GM12874 (cell line): ENCODE measurements around the gene DNAAF5.

ENCODE experiments used
- CTCF ChIP-seq: IDR thresholded peaks from 2 replicates; pipeline ENCODE4 v1.5.1; 2011; ENCODE audit warnings: low read depth, mild to moderate bottlenecking, control low read depth, low read length, moderate library complexity; ENCODE audit not compliant: insufficient read depth

The DNAAF5 gene

GRCh38 chr7:754531-755412 lies 28.3 kb downstream of the DNAAF5 start:
- no peak for TF ChIP-seq CTCF

DNA sequence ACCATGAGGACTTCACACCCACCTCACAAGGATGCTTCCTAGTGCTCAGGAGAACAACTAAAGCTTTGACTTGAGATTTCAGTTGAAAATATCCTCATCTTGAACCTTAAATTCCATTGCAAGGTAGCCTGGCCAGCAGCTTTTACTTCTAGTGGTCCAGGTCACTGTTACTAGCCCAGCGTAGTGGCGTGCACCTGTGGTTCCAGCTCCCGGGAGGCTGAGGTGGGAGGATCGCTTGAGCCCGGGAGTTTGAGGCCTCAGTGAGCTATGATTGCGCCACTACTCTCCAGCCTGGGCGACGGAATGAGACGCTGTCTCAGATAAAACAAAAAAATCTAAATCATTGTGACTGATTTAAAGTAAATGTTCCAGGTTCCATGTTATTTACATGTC lies 28.9 kb downstream of the DNAAF5 start:
- TF ChIP-seq CTCF, result no peak

DNA sequence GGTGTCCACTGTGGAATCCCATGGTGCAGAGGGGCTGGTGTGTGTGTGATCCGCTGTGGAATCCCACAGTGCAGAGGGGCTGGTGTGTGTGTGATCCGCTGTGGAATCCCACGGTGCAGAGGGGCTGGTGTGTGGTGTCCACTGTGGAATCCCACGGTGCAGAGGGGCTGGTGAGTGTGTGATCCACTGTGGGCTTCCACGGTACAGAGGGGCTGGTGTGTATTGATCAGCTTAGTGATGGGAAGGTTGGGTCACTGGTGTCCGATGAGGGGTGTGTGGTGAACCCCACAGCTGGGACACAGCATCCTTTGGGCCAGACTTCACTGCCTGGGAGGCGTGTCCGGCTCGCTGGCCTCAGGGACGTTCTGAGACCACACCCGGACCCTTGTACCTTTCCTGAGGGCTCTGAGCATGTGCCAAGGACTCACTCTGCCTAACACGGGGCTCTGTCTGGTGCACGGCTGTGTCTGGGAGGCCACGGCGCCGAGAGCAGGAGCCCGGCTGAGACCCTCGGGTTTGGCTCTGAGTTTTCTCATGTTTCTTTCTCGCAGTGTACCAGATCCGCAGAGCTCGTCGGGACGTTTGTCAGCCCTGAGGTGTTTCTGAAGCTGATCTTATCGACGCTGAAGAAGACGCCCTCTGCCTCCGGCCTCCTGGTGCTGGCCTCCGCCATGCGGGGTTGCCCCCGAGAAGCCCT lies 29.9 kb downstream of the DNAAF5 start:
- TF ChIP-seq CTCF, result no peak

- no peak for TF ChIP-seq CTCF
Observed at GRCh38 chr7:756928-757560, 30.5 kb downstream of the DNAAF5 start.

DNA sequence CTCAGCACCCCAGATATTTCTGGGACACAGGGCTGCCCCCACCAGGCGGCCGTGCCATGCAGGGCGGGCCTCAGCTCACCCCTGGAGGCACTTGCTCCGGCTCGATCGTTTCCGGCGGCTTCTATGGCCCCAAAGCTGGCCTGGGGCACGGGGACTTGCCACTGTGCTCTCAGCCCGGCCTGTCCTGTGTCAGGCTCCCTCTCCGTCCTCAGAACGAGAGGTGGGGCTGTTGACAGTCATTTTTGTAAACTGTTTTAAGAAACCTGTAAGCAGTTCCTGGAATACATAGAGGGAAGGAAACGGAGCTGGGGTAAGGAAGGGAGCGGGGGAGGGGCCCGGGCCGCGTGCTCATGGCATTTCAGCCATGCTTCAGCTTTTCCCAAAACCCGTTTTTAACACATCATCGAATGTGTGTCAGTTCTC lies 31.3 kb downstream of the DNAAF5 start:
- no peak for TF ChIP-seq CTCF

DNA sequence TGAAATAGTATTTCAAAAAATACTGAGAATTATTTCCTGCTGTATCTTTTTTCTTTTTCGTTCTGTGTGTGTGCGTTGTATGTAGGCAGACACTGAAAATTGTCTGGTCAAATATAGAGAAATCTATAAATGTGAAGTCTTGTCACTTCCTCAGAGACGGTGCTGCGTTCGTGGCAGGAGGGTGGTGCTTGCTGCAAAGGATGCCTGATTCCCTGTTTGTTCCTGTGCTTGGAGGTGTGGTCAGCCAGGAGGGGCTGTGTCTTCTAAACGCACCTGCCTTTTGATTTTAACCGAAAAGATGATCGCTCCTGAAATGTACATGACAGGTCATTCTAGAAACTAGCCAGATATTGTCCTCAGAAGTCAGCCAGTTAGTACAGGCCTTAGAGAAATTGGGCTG lies 33.1 kb downstream of the DNAAF5 start:
- TF ChIP-seq CTCF, result no peak

GRCh38 chr7:760006-760405 lies 33.5 kb downstream of the DNAAF5 start:
- no peak for TF ChIP-seq CTCF
